IMR-90 (cell line): ENCODE results near the gene CTDSP1.

Experiments
- CEBPB ChIP-seq: IDR thresholded peaks from 2 replicates; pipeline ENCODE4 v1.6.1; 2012; ENCODE audit warnings: low read depth, low read length, improper control_type of control experiment
- MAFK ChIP-seq: IDR thresholded peaks from 2 replicates; pipeline ENCODE4 v1.6.1; 2012; ENCODE audit warnings: low read depth, low read length, improper control_type of control experiment
- MAZ ChIP-seq: IDR thresholded peaks from 2 replicates; pipeline ENCODE4 v1.6.1; 2012; ENCODE audit warnings: low read depth, mild to moderate bottlenecking, low read length, improper control_type of control experiment, moderate library complexity, borderline replicate concordance
- POLR2A ChIP-seq: IDR thresholded peaks from 2 replicates; pipeline ENCODE4 v1.6.1; 2012; ENCODE audit warnings: mild to moderate bottlenecking, low read depth, low read length
- RFX5 ChIP-seq: IDR thresholded peaks from 2 replicates; pipeline ENCODE4 v1.8.0; 2012; ENCODE audit warnings: low read depth, mild to moderate bottlenecking, low read length, moderate library complexity
- TF ChIP-seq, protein P1 (sequence below): conservative IDR thresholded peaks from 2 replicates; pipeline ENCODE4 v1.5.1; 2012; ENCODE audit warnings: mild to moderate bottlenecking, low read depth, low read length, improper control_type of control experiment
- TF ChIP-seq, protein P2 (sequence below): fragments of 150-350 bp; IDR thresholded peaks from 2 replicates; pipeline ENCODE4 v1.6.1; 2017; ENCODE audit warnings: mild to moderate bottlenecking, antibody characterized with exemption, low read length, low read depth

- TF ChIP-seq, protein P1, sequence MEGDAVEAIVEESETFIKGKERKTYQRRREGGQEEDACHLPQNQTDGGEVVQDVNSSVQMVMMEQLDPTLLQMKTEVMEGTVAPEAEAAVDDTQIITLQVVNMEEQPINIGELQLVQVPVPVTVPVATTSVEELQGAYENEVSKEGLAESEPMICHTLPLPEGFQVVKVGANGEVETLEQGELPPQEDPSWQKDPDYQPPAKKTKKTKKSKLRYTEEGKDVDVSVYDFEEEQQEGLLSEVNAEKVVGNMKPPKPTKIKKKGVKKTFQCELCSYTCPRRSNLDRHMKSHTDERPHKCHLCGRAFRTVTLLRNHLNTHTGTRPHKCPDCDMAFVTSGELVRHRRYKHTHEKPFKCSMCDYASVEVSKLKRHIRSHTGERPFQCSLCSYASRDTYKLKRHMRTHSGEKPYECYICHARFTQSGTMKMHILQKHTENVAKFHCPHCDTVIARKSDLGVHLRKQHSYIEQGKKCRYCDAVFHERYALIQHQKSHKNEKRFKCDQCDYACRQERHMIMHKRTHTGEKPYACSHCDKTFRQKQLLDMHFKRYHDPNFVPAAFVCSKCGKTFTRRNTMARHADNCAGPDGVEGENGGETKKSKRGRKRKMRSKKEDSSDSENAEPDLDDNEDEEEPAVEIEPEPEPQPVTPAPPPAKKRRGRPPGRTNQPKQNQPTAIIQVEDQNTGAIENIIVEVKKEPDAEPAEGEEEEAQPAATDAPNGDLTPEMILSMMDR: no peak
- TF ChIP-seq, protein P2, sequence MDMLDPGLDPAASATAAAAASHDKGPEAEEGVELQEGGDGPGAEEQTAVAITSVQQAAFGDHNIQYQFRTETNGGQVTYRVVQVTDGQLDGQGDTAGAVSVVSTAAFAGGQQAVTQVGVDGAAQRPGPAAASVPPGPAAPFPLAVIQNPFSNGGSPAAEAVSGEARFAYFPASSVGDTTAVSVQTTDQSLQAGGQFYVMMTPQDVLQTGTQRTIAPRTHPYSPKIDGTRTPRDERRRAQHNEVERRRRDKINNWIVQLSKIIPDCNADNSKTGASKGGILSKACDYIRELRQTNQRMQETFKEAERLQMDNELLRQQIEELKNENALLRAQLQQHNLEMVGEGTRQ: no peak
- TF ChIP-seq POLR2A (no peak), MAFK (no peak), MAZ (no peak), RFX5 (no peak), CEBPB (no peak)
Observed at GRCh38 chr2:218397463-218397819, 2.2 kb upstream of the CTDSP1 start.
